Motor neuron (in vitro differentiated cells): ENCODE measurements around the gene C18orf32. TPM values are rescaled to one million over a fixed set of nuclear protein-coding genes. Genes with fewer than 3 reads are reported as not detected.

Experiments
- total RNA-seq, 8 experiments: library from RNA; unstranded; fragments of 300-600 nt; gene quantifications; 2 replicates each; pipeline versions ENCODE4 v1.2.3 to v1.2.4, GENCODE V29; 2022

C18orf32 gene
- total RNA-seq, 8 experiments from 2014 or later: 29.2 to 127 (median 101) TPM

Other genes starting within 250 kb of the C18orf32 start
- 10 to 100 TPM; 17.2 to 63.7 (median 40.9) TPM for gene DYM, start 26.6 kb downstream of the C18orf32 start, total RNA-seq
- gene RPL17, start 5.2 kb upstream of the C18orf32 start, total RNA-seq: 1,000 to 10,000 TPM; 2,097 to 4,528 (median 3,192) TPM
- gene LIPG, start 74.8 kb upstream of the C18orf32 start, total RNA-seq: 10 to 100 TPM in 7 of 8 experiments, 1 to 10 TPM in 1; 9.2 to 37.9 (median 16.7) TPM